Keratinocyte (primary cell): ENCODE data around the gene PLEKHS1.

Experiments
- EZH2 ChIP-seq: IDR thresholded peaks from one replicate; pipeline ENCODE4 v1.6.1; 2012; ENCODE audit warnings: inconsistent platforms, mild to moderate bottlenecking, low read length, moderate library complexity
- TF ChIP-seq, protein P1 (sequence below), 3 experiments: IDR thresholded peaks in 1 of 3; conservative IDR thresholded peaks in 1 of 3; optimal IDR thresholded peaks in 1 of 3; 2 replicates in 2 of 3; 3 replicates in 1 of 3; pipeline versions ENCODE3 to v1.5.1; 2011; ENCODE audit warnings: low read length in 3 of 3, mild to moderate bottlenecking in 3 of 3, moderate library complexity in 2 of 3, control low read depth in 1 of 3, inconsistent platforms in 1 of 3; ENCODE audit not compliant: insufficient read depth in 2 of 3; ENCODE audit errors: extremely low read depth in 1 of 3

DNA sequence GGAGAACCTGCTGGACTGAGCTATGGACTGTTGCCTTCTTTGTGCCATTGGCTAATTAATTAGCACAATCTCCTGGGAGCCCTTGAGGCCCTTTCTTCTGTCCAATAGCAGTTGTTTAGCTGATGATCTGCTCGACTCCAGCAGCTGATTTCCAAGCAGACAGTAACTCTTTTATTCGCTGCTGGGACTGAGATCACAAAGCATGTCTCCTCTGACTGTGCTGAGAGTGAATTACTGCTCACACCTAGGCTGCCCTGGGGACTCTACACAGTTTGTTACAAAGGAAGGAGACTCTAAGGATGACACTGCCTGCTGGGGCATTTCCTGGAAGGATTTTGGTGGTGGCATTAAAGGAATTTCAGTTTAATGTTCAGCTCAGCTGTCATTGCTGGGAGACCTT is 40.3 kb upstream of the PLEKHS1 start:
- TF ChIP-seq, protein P1, sequence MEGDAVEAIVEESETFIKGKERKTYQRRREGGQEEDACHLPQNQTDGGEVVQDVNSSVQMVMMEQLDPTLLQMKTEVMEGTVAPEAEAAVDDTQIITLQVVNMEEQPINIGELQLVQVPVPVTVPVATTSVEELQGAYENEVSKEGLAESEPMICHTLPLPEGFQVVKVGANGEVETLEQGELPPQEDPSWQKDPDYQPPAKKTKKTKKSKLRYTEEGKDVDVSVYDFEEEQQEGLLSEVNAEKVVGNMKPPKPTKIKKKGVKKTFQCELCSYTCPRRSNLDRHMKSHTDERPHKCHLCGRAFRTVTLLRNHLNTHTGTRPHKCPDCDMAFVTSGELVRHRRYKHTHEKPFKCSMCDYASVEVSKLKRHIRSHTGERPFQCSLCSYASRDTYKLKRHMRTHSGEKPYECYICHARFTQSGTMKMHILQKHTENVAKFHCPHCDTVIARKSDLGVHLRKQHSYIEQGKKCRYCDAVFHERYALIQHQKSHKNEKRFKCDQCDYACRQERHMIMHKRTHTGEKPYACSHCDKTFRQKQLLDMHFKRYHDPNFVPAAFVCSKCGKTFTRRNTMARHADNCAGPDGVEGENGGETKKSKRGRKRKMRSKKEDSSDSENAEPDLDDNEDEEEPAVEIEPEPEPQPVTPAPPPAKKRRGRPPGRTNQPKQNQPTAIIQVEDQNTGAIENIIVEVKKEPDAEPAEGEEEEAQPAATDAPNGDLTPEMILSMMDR (optimal IDR thresholded peaks at IDR 0.05 in 1 of 3, IDR thresholded peaks at IDR 0.05 in 1 of 3, conservative IDR thresholded peaks at IDR 0.05 in 1 of 3; ENCODE audit: extremely low read depth in 1 of 3, insufficient read depth in 2 of 3, low read length in 3 of 3) = no peak
- no peak for TF ChIP-seq EZH2
